Sigmoid colon (tissue), 7 donors: Measurements from ENCODE around the gene IL33. TPM values are rescaled to one million over a fixed set of nuclear protein-coding genes. Genes with fewer than 3 reads are reported as not detected.

ENCODE experiments used
- DNase-seq: peaks from one replicate; pipeline ENCODE4 v3.0.0-alpha.2; 2019
- H3K27ac ChIP-seq, 4 donors: fragments of 200-600 bp; sonication (generic); one replicate each; pipeline ENCODE4 v1.5.1; 2016 to 2019; ENCODE audit warnings: mild to moderate bottlenecking in 1 of 4
- H3K27me3 ChIP-seq, 3 donors: fragments of 200-600 bp; sonication (generic); one replicate each; pipeline ENCODE4 v1.5.1; 2019; ENCODE audit warnings: mild to moderate bottlenecking in 1 of 3
- H3K36me3 ChIP-seq, 4 donors: fragments of 200-600 bp; sonication (generic); one replicate each; pipeline ENCODE4 v1.5.1; 2016 to 2019
- H3K4me1 ChIP-seq, 4 donors: fragments of 200-600 bp; sonication (generic); one replicate each; pipeline ENCODE4 v1.5.1; 2017 to 2019
- H3K4me3 ChIP-seq, 4 donors: fragments of 200-600 bp; sonication (generic); one replicate each; pipeline ENCODE4 v1.5.1; 2017 to 2019; ENCODE audit warnings: mild to moderate bottlenecking in 2 of 4, moderate library complexity in 1 of 4
- H3K9me3 ChIP-seq, 4 donors: fragments of 200-600 bp in 3 of 4; sonication (generic) in 3 of 4; one replicate each; pipeline versions ENCODE4 v1.5.1 to v1.6.1; 2013 to 2019
- CTCF ChIP-seq, 4 experiments: fragments of 450-650 bp in 3 of 4; fragments of 200-600 bp in 1 of 4; IDR thresholded peaks; one replicate each; pipeline ENCODE4 v1.5.1; 2016 to 2019; ENCODE audit warnings: antibody characterized with exemption in 4 of 4, mild to moderate bottlenecking in 3 of 4, moderate library complexity in 2 of 4
- EP300 ChIP-seq, 4 donors: sonication (generic); formaldehyde crosslinking; IDR thresholded peaks; one replicate each; pipeline ENCODE4 v1.6.1; 2017; ENCODE audit warnings: antibody characterized with exemption in 4 of 4
- POLR2A ChIP-seq, 2 donors: fragments of 450-650 bp; IDR thresholded peaks; one replicate each; pipeline ENCODE4 v1.6.1; 2016; ENCODE audit warnings: antibody characterized with exemption in 2 of 2, mild to moderate bottlenecking in 2 of 2, moderate library complexity in 2 of 2
- POLR2AphosphoS5 ChIP-seq, 4 donors: sonication (generic); formaldehyde crosslinking; IDR thresholded peaks; one replicate each; pipeline ENCODE4 v1.6.1; 2017; ENCODE audit warnings: antibody characterized with exemption in 4 of 4
- WGBS, 2 donors: extraction: QIAGEN DNeasy Blood & Tissue Kit; methylation state at CpG; one replicate each; pipeline ENCODE4 v1.1.7; 2013; 5-methylcytosine and 5-hydroxymethylcytosine counted together
- intact Hi-C: fragments of 100-400 bp; cut with DNase I; formaldehyde crosslinking; loops from one replicate; pipeline ENCODE4 v1.15.1; 2023
- polyA plus RNA-seq, 3 donors: library from polyadenylated mRNA; stranded (reverse); fragments of 200-250 nt; gene quantifications; one replicate each; pipeline ENCODE4 v1.2.3, GENCODE V29; 2013
- total RNA-seq, 4 donors: library from RNA; depleted of rRNA; stranded (reverse); fragments of >200 nt; gene quantifications; one replicate each; pipeline ENCODE4 v1.1.0, GENCODE V29; 2016
- donor health status: healthy with polysubstance abuse.
- donor health status: Bipolar disorder and iron deficiency.
- donor health status: healthy.

Gene IL33
- total and polyA plus RNA-seq, 7 donors: 1.6 to 73.2 (median 33.5) TPM

GRCh38 chr9:6183627-6184026 lies 32.0 kb upstream of the IL33 start:
- Histone ChIP-seq H3K4me3 (no peak overlapping the region), H3K9me3 (no peaks in the 10 kb centered on the region), H3K27me3 (no peaks in the 10 kb centered on the region), H3K27ac (no peak overlapping the region), H3K36me3 (no peaks in the 10 kb centered on the region), H3K4me1 (peaks cover 0 to 9% (median 7%) of the 10 kb centered on the region in 4 donors)
- intact Hi-C loops: no loop called here
- DNase-seq: no peak
- TF ChIP-seq CTCF (IDR thresholded peaks at IDR 0.05) (no peak), EP300 (IDR thresholded peaks at IDR 0.05) (no peak), POLR2A (IDR thresholded peaks at IDR 0.05) (no peak)
- WGBS, 2 donors: 88 to 93% methylated on average over 1 of the region's 1 CpG

DNA sequence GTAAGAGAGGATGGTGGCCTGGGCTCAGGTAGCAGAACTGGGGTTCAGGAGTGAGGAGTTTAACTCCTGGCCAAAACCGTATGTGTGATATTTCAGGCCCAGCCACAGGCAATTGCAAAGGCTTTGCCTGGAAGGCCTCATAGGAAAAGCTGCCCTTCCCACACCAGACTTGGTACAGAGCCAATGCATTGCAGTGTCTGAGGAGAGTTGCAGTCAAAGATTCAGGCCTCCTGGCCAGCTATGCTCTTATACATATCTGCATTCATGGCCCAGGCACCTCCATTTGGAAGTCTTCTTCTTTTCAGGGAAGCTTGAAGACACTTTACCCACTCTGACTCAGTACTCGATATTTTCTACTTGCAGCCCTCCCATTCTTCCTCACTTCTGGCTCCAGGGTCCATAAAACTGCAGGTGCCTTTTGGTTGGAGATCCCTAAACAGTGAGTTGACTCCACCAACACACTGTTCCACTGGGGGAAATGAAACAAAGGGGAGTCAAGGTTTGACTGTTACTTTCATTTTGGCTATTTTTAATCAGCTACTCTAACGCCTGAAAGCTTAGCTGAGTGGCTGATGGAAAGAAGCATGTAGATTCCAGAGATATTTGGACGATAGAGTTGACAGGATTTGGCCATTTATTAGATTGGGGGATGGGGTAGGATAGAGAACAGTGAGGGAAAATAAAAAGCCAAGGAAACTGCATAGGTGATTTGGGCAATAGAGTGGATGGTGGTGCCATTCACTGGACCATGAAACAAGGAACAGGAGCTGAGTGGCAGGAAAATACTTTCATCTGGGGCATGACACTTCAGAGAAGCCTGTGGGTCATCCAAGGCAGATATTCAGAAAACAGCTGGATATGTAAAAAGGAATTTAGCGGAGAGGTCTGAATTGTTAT lies 30.6 kb upstream of the IL33 start:
- peaks cover 0 to 9% (median 7%) of the 10 kb centered on the region in 4 donors for H3K4me1 ChIP-seq
- H3K9me3 ChIP-seq: no peaks in the 10 kb centered on the region
- DNase-seq: no peak
- no peak for TF ChIP-seq POLR2A (IDR thresholded peaks at IDR 0.05)
- no peak for TF ChIP-seq CTCF (IDR thresholded peaks at IDR 0.05)
- no peak for TF ChIP-seq POLR2AphosphoS5 (IDR thresholded peaks at IDR 0.05)
- no peak overlapping the region for H3K27ac ChIP-seq
- intact Hi-C loops: no loop called here
- no peak overlapping the region for H3K4me3 ChIP-seq
- no peaks in the 10 kb centered on the region for H3K27me3 ChIP-seq
- no peaks in the 10 kb centered on the region for H3K36me3 ChIP-seq
- WGBS, 2 donors: 76 to 83% methylated on average over 5 of the region's 5 CpGs

DNA sequence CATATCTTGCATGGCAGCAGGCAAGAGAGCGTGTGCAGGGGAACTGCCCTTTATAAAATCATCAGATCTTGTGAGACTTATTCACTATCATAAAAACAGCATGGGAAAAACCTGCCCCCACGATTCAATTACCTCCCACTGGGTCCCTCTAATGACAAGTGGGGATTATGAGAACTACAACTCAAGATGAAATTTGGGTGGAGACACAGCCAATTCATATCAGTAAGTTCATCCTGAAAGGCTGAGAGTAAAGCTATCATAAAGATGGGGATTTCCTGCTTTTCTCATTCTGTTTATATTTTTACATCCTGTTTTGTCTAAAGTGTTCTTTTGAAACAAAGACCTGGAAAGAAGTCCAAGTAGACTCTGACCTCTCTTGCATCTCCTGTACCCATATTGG lies 28.9 kb upstream of the IL33 start:
- intact Hi-C loops: no loop called here
- TF ChIP-seq POLR2A (IDR thresholded peaks at IDR 0.05) (no peak), EP300 (IDR thresholded peaks at IDR 0.05) (no peak), POLR2AphosphoS5 (IDR thresholded peaks at IDR 0.05) (no peak), CTCF (IDR thresholded peaks at IDR 0.05) (no peak)
- WGBS, 2 donors: 17 to 53% methylated on average over 2 of the region's 2 CpGs
- Histone ChIP-seq H3K4me3 (no peak overlapping the region), H3K4me1 (peaks cover 0 to 9% (median 7%) of the 10 kb centered on the region in 4 donors), H3K36me3 (no peaks in the 10 kb centered on the region), H3K27me3 (no peaks in the 10 kb centered on the region), H3K9me3 (no peaks in the 10 kb centered on the region), H3K27ac (no peak overlapping the region)
- no peak for DNase-seq

DNA sequence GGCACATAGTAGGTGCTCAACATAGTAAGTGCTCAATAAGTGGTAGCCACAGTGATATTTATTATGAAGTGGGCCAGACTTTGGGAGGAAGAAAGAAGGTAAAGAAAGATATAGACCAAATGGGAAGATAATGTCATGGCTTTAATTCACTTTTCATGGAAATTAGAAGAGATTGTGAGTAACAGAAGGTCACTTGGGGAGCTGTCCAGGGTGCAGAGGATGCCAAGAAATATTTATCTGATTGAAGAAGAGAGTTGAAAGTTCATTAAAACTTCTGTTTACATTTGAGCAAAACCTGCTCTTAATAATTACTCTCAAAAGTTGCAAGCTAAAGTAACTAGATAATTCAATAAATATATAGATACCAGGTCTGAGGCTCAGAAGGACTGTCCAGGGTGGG lies 28.3 kb upstream of the IL33 start:
- no peak overlapping the region for H3K4me3 ChIP-seq
- H3K9me3 ChIP-seq: no peaks in the 10 kb centered on the region
- no peaks in the 10 kb centered on the region for H3K27me3 ChIP-seq
- peaks cover 0 to 9% (median 7%) of the 10 kb centered on the region in 4 donors for H3K4me1 ChIP-seq
- DNase-seq: no peak
- TF ChIP-seq EP300 (IDR thresholded peaks at IDR 0.05) (no peak), POLR2A (IDR thresholded peaks at IDR 0.05) (no peak), CTCF (IDR thresholded peaks at IDR 0.05) (no peak), POLR2AphosphoS5 (IDR thresholded peaks at IDR 0.05) (no peak)
- H3K36me3 ChIP-seq: no peaks in the 10 kb centered on the region
- H3K27ac ChIP-seq: no peak overlapping the region
- intact Hi-C loops: no loop called here
